ENCODE results near the gene SDK2.
"Not testable (repeated sequence)": the region's sequence is repeated elsewhere in the genome, so short reads cannot be mapped to it uniquely, and the experiment has no call there.

SDK2 gene

GRCh38 chr17:73474370-73474988 is 169.8 kb downstream of the SDK2 start:
- DNase-seq, result no peak

- not testable (repeated sequence) for DNase-seq
These were observed 171.5 kb downstream of the SDK2 start for GRCh38 chr17:73472715-73473114.

GRCh38 chr17:73471924-73472323 is 172.3 kb downstream of the SDK2 start:
- no peak for DNase-seq

- DNase-seq, result no peak
These were observed 173.9 kb downstream of the SDK2 start for GRCh38 chr17:73470316-73470826.

- no peak for DNase-seq
These were observed 174.9 kb downstream of the SDK2 start for GRCh38 chr17:73469311-73469710.

- DNase-seq, result no peak
These were observed 176.0 kb downstream of the SDK2 start for GRCh38 chr17:73468221-73468620.

- DNase-seq, result no peak
These were observed 176.6 kb downstream of the SDK2 start for GRCh38 chr17:73467651-73468050.

- no peak for DNase-seq
These were observed 177.4 kb downstream of the SDK2 start for GRCh38 chr17:73466704-73467433.

- no peak for DNase-seq
These were observed 178.4 kb downstream of the SDK2 start for GRCh38 chr17:73465953-73466230.

GRCh38 chr17:73465130-73465952 is 178.9 kb downstream of the SDK2 start:
- DNase-seq, result no peak

GRCh38 chr17:73464447-73464846 is 179.8 kb downstream of the SDK2 start:
- DNase-seq, result no peak

- DNase-seq, result no peak
These were observed 180.4 kb downstream of the SDK2 start for GRCh38 chr17:73463821-73464220.

GRCh38 chr17:73462823-73463222 is 181.4 kb downstream of the SDK2 start:
- DNase-seq, result no peak

- DNase-seq, result no peak
These were observed 184.3 kb downstream of the SDK2 start for GRCh38 chr17:73459980-73460379.

GRCh38 chr17:73455767-73456166 is 188.5 kb downstream of the SDK2 start:
- DNase-seq, result no peak

GRCh38 chr17:73455050-73455687 is 189.1 kb downstream of the SDK2 start:
- DNase-seq, result no peak

GRCh38 chr17:73453494-73453893 is 190.8 kb downstream of the SDK2 start:
- DNase-seq, result not testable (repeated sequence)

- DNase-seq, result no peak
These were observed 191.2 kb downstream of the SDK2 start for GRCh38 chr17:73453090-73453489.

GRCh38 chr17:73452009-73452408 is 192.2 kb downstream of the SDK2 start:
- DNase-seq, result no peak

GRCh38 chr17:73447319-73447718 is 196.9 kb downstream of the SDK2 start:
- no peak for DNase-seq

- no peak for DNase-seq
These were observed 197.6 kb downstream of the SDK2 start for GRCh38 chr17:73446617-73447016.

GRCh38 chr17:73445466-73445865 is 198.8 kb downstream of the SDK2 start:
- DNase-seq, result no peak

- no peak for DNase-seq
These were observed 200.2 kb downstream of the SDK2 start for GRCh38 chr17:73444021-73444420.

All from stimulated activated CD4-positive, alpha-beta T cell treated with anti-CD3 and anti-CD28 coated beads, Interleukin-4, amount 100 ng/mL, for 1 hour (primary cell).